Caco-2 (cell line): ENCODE results near the gene PPP2R5C. TPM values are rescaled to one million over a fixed set of nuclear protein-coding genes. Genes with fewer than 3 reads are reported as not detected.

ENCODE experiments used
- BruUV-seq: library from RNA; stranded (reverse); fragments of 400-500 nt; replicated peaks from 2 replicates; lab custom pipeline; 2021; lab: Mats Ljungman, UMichigan
- CTCF ChIA-PET: fragments of 300-600 bp; sonication (Branson Sonifier 250); formaldehyde crosslinking; loops from one replicate; lab custom pipeline; 2022; ENCODE audit warnings: antibody characterized with exemption; lab: Charles Lee
- POLR2A ChIA-PET: fragments of 300-600 bp; sonication (Branson Sonifier 250); formaldehyde crosslinking; loops from one replicate; lab custom pipeline; 2022; ENCODE audit warnings: antibody characterized with exemption; lab: Charles Lee
- DNase-seq, 2 experiments: peaks; one replicate each; pipeline versions ENCODE4 v3.0.0 to v3.0.0-alpha.2; 2020 to 2022
- H3K27me3 ChIP-seq: replicated peaks from 2 replicates; pipeline ENCODE4 v1.6.0; 2011; ENCODE audit warnings: low read length; ENCODE audit not compliant: control insufficient read depth, insufficient read depth
- H3K36me3 ChIP-seq: 2 replicates; pipeline ENCODE4 v1.5.1; 2011; ENCODE audit warnings: low read length; ENCODE audit not compliant: control insufficient read depth, insufficient read depth
- H3K4me1 ChIP-seq: fragments of 250-450 bp; sonication (Bioruptor Pico); 2 replicates; pipeline ENCODE4 v1.5.1; 2020; ENCODE audit warnings: mild to moderate bottlenecking
- H3K4me3 ChIP-seq: 2 replicates; pipeline ENCODE4 v1.5.1; 2011; ENCODE audit warnings: low read depth, mild to moderate bottlenecking, control low read depth, low read length
- H3K9me3 ChIP-seq: fragments of 250-450 bp; sonication (Bioruptor Pico); 2 replicates; pipeline ENCODE4 v1.5.1; 2020; ENCODE audit warnings: mild to moderate bottlenecking, moderate library complexity
- H3K27ac Mint-ChIP-seq: one replicate; pipeline ENCODE4 v1.8.0; 2022; ENCODE audit warnings: mixed read lengths; ENCODE audit not compliant: unreplicated experiment
- H3K27me3 Mint-ChIP-seq: one replicate; pipeline ENCODE4 v1.8.0; 2022; ENCODE audit warnings: mixed read lengths; ENCODE audit not compliant: insufficient read depth, unreplicated experiment
- H3K36me3 Mint-ChIP-seq: one replicate; pipeline ENCODE4 v1.8.0; 2022; ENCODE audit warnings: mild to moderate bottlenecking, mixed read lengths; ENCODE audit not compliant: insufficient read depth, unreplicated experiment
- H3K4me1 Mint-ChIP-seq: one replicate; pipeline ENCODE4 v1.8.0; 2022; ENCODE audit warnings: low read depth, mixed read lengths; ENCODE audit not compliant: unreplicated experiment
- H3K4me3 Mint-ChIP-seq: one replicate; pipeline ENCODE4 v1.8.0; 2022; ENCODE audit warnings: mild to moderate bottlenecking, moderate library complexity, mixed read lengths; ENCODE audit not compliant: unreplicated experiment
- H3K9me3 Mint-ChIP-seq: one replicate; pipeline ENCODE4 v1.8.0; 2022; ENCODE audit warnings: mixed read lengths; ENCODE audit not compliant: unreplicated experiment
- CTCF ChIP-seq, 2 experiments: fragments of 200-600 bp in 1 of 2; IDR thresholded peaks; 1 replicate in 1 of 2; 2 replicates in 1 of 2; pipeline versions ENCODE4 v1.5.1 to v1.8.0; 2011 to 2022; ENCODE audit warnings: antibody characterized with exemption in 1 of 2, control low read depth in 1 of 2, inconsistent platforms in 1 of 2, low read depth in 1 of 2, low read length in 1 of 2, mild to moderate bottlenecking in 1 of 2, moderate library complexity in 1 of 2; ENCODE audit not compliant: insufficient read depth in 1 of 2, severe bottlenecking in 1 of 2, unreplicated experiment in 1 of 2
- intact Hi-C: fragments of 100-400 bp; cut with micrococcal nuclease; formaldehyde crosslinking; loops from one replicate; pipeline ENCODE4 v1.10.0; 2022; ENCODE audit not compliant: unreplicated experiment
- total RNA-seq: library from RNA; stranded (reverse); gene quantifications from 2 replicates; pipeline ENCODE4 v1.2.3, GENCODE V29; 2022

PPP2R5C gene
- total RNA-seq, 1 experiment from 2014 or later, result 97.5 TPM

GRCh38 chr14:101814934-101815333 is 53.4 kb downstream of the PPP2R5C start:
- H3K9me3 Mint-ChIP-seq, result no peaks in the 10 kb centered on the region
- intact Hi-C loops, result no loop called here
- CTCF ChIA-PET, result no interaction called here

GRCh38 chr14:101815994-101816393 is 54.5 kb downstream of the PPP2R5C start:
- no peaks in the 10 kb centered on the region for H3K9me3 ChIP-seq
- no peak overlapping the region for H3K27ac Mint-ChIP-seq
- peaks cover 12% of the 10 kb centered on the region for H3K36me3 Mint-ChIP-seq
- no peaks in the 10 kb centered on the region for H3K27me3 Mint-ChIP-seq
- H3K4me1 ChIP-seq, result peaks cover 10% of the 10 kb centered on the region; the same call in 1 of the 2 replicates
- no peak overlapping the region for H3K4me3 Mint-ChIP-seq
- intact Hi-C loops, result no loop called here
- no TSS peak for BruUV-seq
- H3K36me3 ChIP-seq, result no peaks in the 10 kb centered on the region; the same call in 1 of the 2 replicates
- H3K9me3 Mint-ChIP-seq, result no peaks in the 10 kb centered on the region
- peaks cover 5% of the 10 kb centered on the region for H3K4me1 Mint-ChIP-seq
- TF ChIP-seq CTCF (IDR thresholded peaks at IDR 0.05; ENCODE audit: insufficient read depth in 1 of 2, low read depth in 1 of 2, low read length in 1 of 2, severe bottlenecking in 1 of 2, unreplicated experiment in 1 of 2), result no peak
- H3K27me3 ChIP-seq, result no peaks in the 10 kb centered on the region
- ChIA-PET POLR2A (no interaction called here), CTCF (no interaction called here)
- H3K4me3 ChIP-seq, result no peak overlapping the region
- no peak for DNase-seq

More at GRCh38 chr14:101814934-101815333, 53.4 kb downstream of the PPP2R5C start:
- peaks cover 12% of the 10 kb centered on the region; the same call in 1 of the 2 replicates for H3K4me1 ChIP-seq
- peaks cover 17% of the 10 kb centered on the region for H3K36me3 Mint-ChIP-seq
- POLR2A ChIA-PET, result no interaction called here
- H3K27ac Mint-ChIP-seq, result peak overlapping the region; percentile 45
- H3K4me1 Mint-ChIP-seq, result peaks cover 5% of the 10 kb centered on the region
- no peaks in the 10 kb centered on the region; the same call in 1 of the 2 replicates for H3K36me3 ChIP-seq
- no peak overlapping the region for H3K4me3 Mint-ChIP-seq
- no peak overlapping the region for H3K4me3 ChIP-seq
- TF ChIP-seq CTCF (IDR thresholded peaks at IDR 0.05; ENCODE audit: insufficient read depth in 1 of 2, low read depth in 1 of 2, low read length in 1 of 2, severe bottlenecking in 1 of 2, unreplicated experiment in 1 of 2), result no peak
- no peaks in the 10 kb centered on the region for H3K27me3 Mint-ChIP-seq
- H3K27me3 ChIP-seq, result no peaks in the 10 kb centered on the region
- no peaks in the 10 kb centered on the region for H3K9me3 ChIP-seq
- no peak for DNase-seq
- BruUV-seq, result no TSS peak

- TF ChIP-seq CTCF (IDR thresholded peaks at IDR 0.05; ENCODE audit: insufficient read depth in 1 of 2, low read depth in 1 of 2, low read length in 1 of 2, severe bottlenecking in 1 of 2, unreplicated experiment in 1 of 2), result no peak
- Histone ChIP-seq H3K9me3 (no peaks in the 10 kb centered on the region), H3K36me3 (no peaks in the 10 kb centered on the region; the same call in 1 of the 2 replicates), H3K4me1 (peaks cover 6% of the 10 kb centered on the region; the same call in 1 of the 2 replicates), H3K27me3 (no peaks in the 10 kb centered on the region), H3K4me3 (no peak overlapping the region)
- no peak for DNase-seq
- Mint-ChIP-seq H3K27ac (no peak overlapping the region), H3K27me3 (no peaks in the 10 kb centered on the region), H3K9me3 (no peaks in the 10 kb centered on the region), H3K36me3 (peaks cover 5% of the 10 kb centered on the region), H3K4me3 (no peak overlapping the region), H3K4me1 (peaks cover 5% of the 10 kb centered on the region)
- no TSS peak for BruUV-seq
- CTCF ChIA-PET, result no interaction called here
- intact Hi-C loops, result no loop called here
- POLR2A ChIA-PET, result no interaction called here
Measured at GRCh38 chr14:101817501-101818001, 56.0 kb downstream of the PPP2R5C start.
